Loucy (cell line): ENCODE results near the gene TPP2.

Experiments
- H2AFZ ChIP-seq: fragments of 200-600 bp; sonication (generic); 2 replicates; pipeline ENCODE4 v1.6.0; 2016; ENCODE audit warnings: antibody characterized with exemption, mild to moderate bottlenecking, low read length, moderate library complexity
- H3F3A ChIP-seq: fragments of 200-600 bp; 2 replicates; pipeline ENCODE4 v1.6.0; 2016; ENCODE audit warnings: antibody characterized with exemption, low read depth, mild to moderate bottlenecking
- H3K27me3 ChIP-seq: fragments of 200-600 bp; sonication (generic); 2 replicates; pipeline ENCODE4 v1.6.1; 2014; ENCODE audit warnings: low read length, mild to moderate bottlenecking; ENCODE audit not compliant: insufficient read depth, poor library complexity, severe bottlenecking
- H3K36me3 ChIP-seq: fragments of 200-600 bp; sonication (generic); 2 replicates; pipeline ENCODE4 v1.6.1; 2016; ENCODE audit warnings: low read length; ENCODE audit not compliant: insufficient read depth
- H3K4me1 ChIP-seq: fragments of 200-600 bp; sonication (generic); 2 replicates; pipeline ENCODE4 v1.5.1; 2014; ENCODE audit warnings: low read length, mild to moderate bottlenecking; ENCODE audit not compliant: insufficient read depth, poor library complexity, severe bottlenecking
- H3K4me2 ChIP-seq: fragments of 200-600 bp; sonication (generic); 2 replicates; pipeline ENCODE4 v1.6.0; 2014; ENCODE audit warnings: antibody characterized with exemption, low read length, low read depth, mild to moderate bottlenecking; ENCODE audit not compliant: poor library complexity, severe bottlenecking
- H3K4me3 ChIP-seq: fragments of 200-600 bp; sonication (generic); 2 replicates; pipeline ENCODE4 v1.5.1; 2014; ENCODE audit warnings: low read length, mild to moderate bottlenecking, mixed read lengths; ENCODE audit not compliant: poor library complexity, severe bottlenecking
- H3K79me2 ChIP-seq: fragments of 200-600 bp; sonication (generic); 2 replicates; pipeline ENCODE4 v1.6.1; 2014; ENCODE audit warnings: low read length; ENCODE audit not compliant: insufficient read depth
- H3K9ac ChIP-seq: fragments of 200-600 bp; sonication (generic); 2 replicates; pipeline ENCODE4 v1.6.0; 2014; ENCODE audit warnings: mild to moderate bottlenecking, low read depth, low read length, moderate library complexity; ENCODE audit not compliant: poor library complexity, severe bottlenecking
- H3K9me2 ChIP-seq: fragments of 200-600 bp; sonication (generic); replicated peaks from 2 replicates; pipeline ENCODE4 v1.6.1; 2016; ENCODE audit warnings: low read depth, low read length, mixed read lengths
- H3K9me3 ChIP-seq: fragments of 200-600 bp; sonication (generic); 2 replicates; pipeline ENCODE4 v1.6.1; 2014; ENCODE audit warnings: mild to moderate bottlenecking, antibody characterized with exemption, low read length, low read depth; ENCODE audit not compliant: insufficient read depth
- H4K20me1 ChIP-seq: fragments of 200-600 bp; sonication (generic); 2 replicates; pipeline ENCODE4 v1.6.0; 2014; ENCODE audit warnings: antibody characterized with exemption, low read length, mild to moderate bottlenecking; ENCODE audit not compliant: insufficient read depth, poor library complexity, severe bottlenecking
- CTCF ChIP-seq: fragments of 200-600 bp; sonication (generic); conservative IDR thresholded peaks from 2 replicates; pipeline ENCODE4 v1.5.1; 2014; ENCODE audit warnings: mild to moderate bottlenecking, antibody characterized with exemption, low read length
- EZH2phosphoT487 ChIP-seq: fragments of 200-600 bp; IDR thresholded peaks from 2 replicates; pipeline ENCODE4 v1.6.1; 2018; ENCODE audit warnings: antibody characterized with exemption, mild to moderate bottlenecking, moderate library complexity, borderline replicate concordance

TPP2 gene

GRCh38 chr13:102654756-102655155, 58.0 kb downstream of the TPP2 start:
- H3K36me3 ChIP-seq = peaks cover 54% of the 10 kb centered on the region
- no peaks in the 10 kb centered on the region for H3K9me2 ChIP-seq
- H3K4me2 ChIP-seq = no peak overlapping the region
- H3K27me3 ChIP-seq = no peaks in the 10 kb centered on the region
- H3K4me3 ChIP-seq = no peak overlapping the region
- no peaks in the 10 kb centered on the region for H3K4me1 ChIP-seq
- TF ChIP-seq EZH2phosphoT487 (no peak), CTCF (no peak)
- no peaks in the 10 kb centered on the region for H3K79me2 ChIP-seq
- H2AFZ ChIP-seq = no peak overlapping the region
- no peak overlapping the region for H3K9ac ChIP-seq
- H3K9me3 ChIP-seq = no peaks in the 10 kb centered on the region
- no peaks in the 10 kb centered on the region for H4K20me1 ChIP-seq
- H3F3A ChIP-seq = no peaks in the 10 kb centered on the region

GRCh38 chr13:102657630-102658029, 60.8 kb downstream of the TPP2 start:
- TF ChIP-seq CTCF (peak; percentile 55), EZH2phosphoT487 (no peak)
- Histone ChIP-seq H3K9me3 (no peaks in the 10 kb centered on the region), H3K4me2 (no peak overlapping the region), H3F3A (no peaks in the 10 kb centered on the region), H2AFZ (no peak overlapping the region), H3K27me3 (no peaks in the 10 kb centered on the region), H3K79me2 (no peaks in the 10 kb centered on the region), H3K4me1 (no peaks in the 10 kb centered on the region), H3K4me3 (no peak overlapping the region), H3K9ac (no peak overlapping the region), H3K36me3 (peaks cover 45% of the 10 kb centered on the region), H4K20me1 (no peaks in the 10 kb centered on the region), H3K9me2 (no peaks in the 10 kb centered on the region)

- Histone ChIP-seq H3K4me2 (no peak overlapping the region), H2AFZ (no peak overlapping the region), H3K36me3 (peaks cover 40% of the 10 kb centered on the region; the same call in 1 of the 2 replicates), H3K79me2 (no peaks in the 10 kb centered on the region), H4K20me1 (no peaks in the 10 kb centered on the region), H3K27me3 (no peaks in the 10 kb centered on the region), H3K4me3 (no peak overlapping the region), H3K4me1 (no peaks in the 10 kb centered on the region), H3K9me3 (no peaks in the 10 kb centered on the region), H3K9ac (no peak overlapping the region), H3F3A (no peaks in the 10 kb centered on the region), H3K9me2 (no peaks in the 10 kb centered on the region)
- TF ChIP-seq EZH2phosphoT487 (no peak), CTCF (no peak)
These were observed 61.9 kb downstream of the TPP2 start for GRCh38 chr13:102658660-102659059.
